ENCODE measurements around the gene TMEM41A. TPM values are rescaled to one million over a fixed set of nuclear protein-coding genes. Genes with fewer than 3 reads are reported as not detected.

Gene TMEM41A
- polyA plus RNA-seq, 3 donors: 3.9 to 7.2 (median 5.4) TPM

GRCh38 chr3:185490241-185490640 lies 8.6 kb downstream of the TMEM41A start:
- H3K4me3 Mint-ChIP-seq: no peak overlapping the region
- no peaks in the 10 kb centered on the region for H3K4me1 ChIP-seq (ENCODE audit: control insufficient read depth in 1 of 2, insufficient read depth in 2 of 2, low read length in 2 of 2)
- WGBS (ENCODE audit: insufficient coverage): 100% methylated on average over 2 of the region's 4 CpGs
- H4K20me1 ChIP-seq (ENCODE audit: insufficient read depth, low read length): no peaks in the 10 kb centered on the region
- no peak overlapping the region for H2AFZ ChIP-seq (ENCODE audit: insufficient read depth, low read depth, low read length, poor library complexity, severe bottlenecking)
- peaks cover 0 to 1% (median 0%) of the 10 kb centered on the region in 3 donors for H3K27me3 Mint-ChIP-seq (ENCODE audit: low read depth in 3 of 3)
- no peaks in the 10 kb centered on the region for H3K27me3 ChIP-seq (ENCODE audit: control insufficient read depth in 2 of 2, insufficient read depth in 2 of 2, low read length in 2 of 2)
- no peak overlapping the region for H3K27ac ChIP-seq (ENCODE audit: low read depth in 1 of 2, low read length in 2 of 2)
- no peak overlapping the region for H3K9ac ChIP-seq (ENCODE audit: insufficient read depth, low read length, poor library complexity, severe bottlenecking)
- peaks cover 40 to 80% of the 10 kb centered on the region in 2 donors for H3K36me3 ChIP-seq (replicated peaks in 1 of 2; ENCODE audit: control insufficient read depth in 1 of 2, insufficient read depth in 2 of 2, low read length in 2 of 2)
- DNase-seq: no peak
- no peaks in the 10 kb centered on the region for H3K9me3 Mint-ChIP-seq
- peaks cover 68 to 79% of the 10 kb centered on the region in 2 donors for H3K36me3 Mint-ChIP-seq
- H3K4me1 Mint-ChIP-seq: no peaks in the 10 kb centered on the region
- no peak overlapping the region for H3K27ac Mint-ChIP-seq
- H3K4me3 ChIP-seq (replicated peaks in 1 of 3; ENCODE audit: low read depth in 2 of 3, low read length in 3 of 3): no peak overlapping the region
- no peak overlapping the region for H3K4me2 ChIP-seq (replicated peaks; ENCODE audit: extremely low read depth, low read length, poor library complexity, severe bottlenecking)
- intact Hi-C loops (cut with micrococcal nuclease): no loop called here
- H3K79me2 ChIP-seq (ENCODE audit: insufficient read depth, low read length): no peaks in the 10 kb centered on the region
- no peak for TF ChIP-seq CTCF (IDR thresholded peaks at IDR 0.05)
- no peaks in the 10 kb centered on the region for H3K9me3 ChIP-seq (replicated peaks in 1 of 2; ENCODE audit: control insufficient read depth in 1 of 2, insufficient read depth in 1 of 2, low read length in 2 of 2)

DNA sequence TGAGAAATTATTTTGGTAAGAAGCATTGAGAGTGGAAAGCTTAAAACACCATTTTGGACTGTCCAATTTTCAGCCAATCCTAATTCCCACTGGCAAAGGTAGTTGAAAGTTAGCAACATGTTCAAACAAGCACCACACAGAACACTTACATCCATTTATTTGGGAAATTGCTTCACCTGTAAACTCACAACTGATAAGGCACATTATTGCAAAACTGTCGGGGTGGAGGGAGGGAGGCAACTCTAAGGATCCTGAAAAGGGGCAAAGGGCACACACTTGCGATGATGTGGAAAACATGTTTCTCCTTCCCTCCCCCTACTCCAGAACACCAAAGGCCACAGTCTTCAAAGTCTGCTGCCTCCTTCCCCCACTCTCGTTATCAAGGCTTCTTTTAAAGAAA lies 9.4 kb downstream of the TMEM41A start:
- Histone ChIP-seq H3K9me3 (replicated peaks in 1 of 2; ENCODE audit: control insufficient read depth in 1 of 2, insufficient read depth in 1 of 2, low read length in 2 of 2) (no peaks in the 10 kb centered on the region), H3K79me2 (ENCODE audit: insufficient read depth, low read length) (no peaks in the 10 kb centered on the region), H3K4me1 (ENCODE audit: control insufficient read depth in 1 of 2, insufficient read depth in 2 of 2, low read length in 2 of 2) (no peaks in the 10 kb centered on the region), H3K9ac (ENCODE audit: insufficient read depth, low read length, poor library complexity, severe bottlenecking) (no peak overlapping the region), H3K27ac (ENCODE audit: low read depth in 1 of 2, low read length in 2 of 2) (no peak overlapping the region), H3K4me3 (replicated peaks in 1 of 3; ENCODE audit: low read depth in 2 of 3, low read length in 3 of 3) (no peak overlapping the region), H4K20me1 (ENCODE audit: insufficient read depth, low read length) (no peaks in the 10 kb centered on the region), H3K27me3 (ENCODE audit: control insufficient read depth in 2 of 2, insufficient read depth in 2 of 2, low read length in 2 of 2) (no peaks in the 10 kb centered on the region), H2AFZ (ENCODE audit: insufficient read depth, low read depth, low read length, poor library complexity, severe bottlenecking) (no peak overlapping the region), H3K36me3 (replicated peaks in 1 of 2; ENCODE audit: control insufficient read depth in 1 of 2, insufficient read depth in 2 of 2, low read length in 2 of 2) (peaks cover 32 to 73% of the 10 kb centered on the region in 2 donors), H3K4me2 (replicated peaks; ENCODE audit: extremely low read depth, low read length, poor library complexity, severe bottlenecking) (no peak overlapping the region)
- intact Hi-C loops (cut with micrococcal nuclease): no loop called here
- H3K4me1 Mint-ChIP-seq: no peaks in the 10 kb centered on the region
- WGBS (ENCODE audit: insufficient coverage): 95% methylated on average over 2 of the region's 3 CpGs
- peaks cover 66 to 71% of the 10 kb centered on the region in 2 donors for H3K36me3 Mint-ChIP-seq
- H3K27me3 Mint-ChIP-seq (ENCODE audit: low read depth in 3 of 3): peaks cover 0 to 1% (median 0%) of the 10 kb centered on the region in 3 donors
- no peak overlapping the region for H3K27ac Mint-ChIP-seq
- H3K4me3 Mint-ChIP-seq: no peak overlapping the region
- DNase-seq: no peak
- no peak for TF ChIP-seq CTCF (IDR thresholded peaks at IDR 0.05)
- H3K9me3 Mint-ChIP-seq: no peaks in the 10 kb centered on the region

Measured in CD14-positive monocyte (primary cell).